Tibial artery (tissue), 4 donors: ENCODE data around the gene USF2.
"Not testable (repeated sequence)": the region's sequence is repeated elsewhere in the genome, so short reads cannot be mapped to it uniquely, and the experiment has no call there.

Experiments used
- DNase-seq, 2 donors: peaks; one replicate each; pipeline ENCODE4 v3.0.0-alpha.2; 2019
- H3K27ac ChIP-seq, 2 donors: fragments of 200-600 bp; sonication (generic) in 1 of 2; 1 replicate in 1 of 2; 2 replicates in 1 of 2; pipeline ENCODE4 v1.5.1; 2018 to 2019; ENCODE audit warnings: mild to moderate bottlenecking in 1 of 2
- H3K27me3 ChIP-seq, 2 donors: fragments of 200-600 bp; sonication (generic) in 1 of 2; one replicate each; pipeline versions ENCODE4 v1.5.1 to v1.6.0; 2016 to 2019
- H3K36me3 ChIP-seq, 3 donors: fragments of 200-600 bp; sonication (generic) in 2 of 3; one replicate each; pipeline ENCODE4 v1.5.1; 2016 to 2019; ENCODE audit warnings: mild to moderate bottlenecking in 2 of 3
- H3K4me1 ChIP-seq, 4 donors: fragments of 200-600 bp; sonication (generic) in 2 of 4; 1 replicate in 3 of 4; 2 replicates in 1 of 4; pipeline ENCODE4 v1.5.1; 2016 to 2019
- H3K4me3 ChIP-seq, 2 donors: fragments of 200-600 bp; sonication (generic) in 1 of 2; 1 replicate in 1 of 2; 2 replicates in 1 of 2; pipeline ENCODE4 v1.5.1; 2018 to 2019; ENCODE audit warnings: mild to moderate bottlenecking in 2 of 2
- H3K9me3 ChIP-seq, 3 donors: fragments of 200-600 bp; sonication (generic) in 1 of 3; one replicate each; pipeline ENCODE4 v1.5.1; 2016 to 2019
- CTCF ChIP-seq, 2 experiments: fragments of 200-600 bp in 1 of 2; fragments of 450-650 bp in 1 of 2; IDR thresholded peaks; one replicate each; pipeline ENCODE4 v1.5.1; 2017 to 2019; ENCODE audit warnings: antibody characterized with exemption in 2 of 2, mild to moderate bottlenecking in 1 of 2, moderate library complexity in 1 of 2
- intact Hi-C: fragments of 100-400 bp; cut with DNase I; formaldehyde crosslinking; loops from one replicate; pipeline ENCODE4 v1.15.0; 2023; ENCODE audit warnings: low total_unique reads

Gene USF2

GRCh38 chr19:35284153-35285094 lies 15.7 kb downstream of the USF2 start:
- H3K27ac ChIP-seq, result no peak overlapping the region

GRCh38 chr19:35285095-35285449 lies 16.3 kb downstream of the USF2 start:
- Histone ChIP-seq H3K4me3 (no peak overlapping the region), H3K9me3 (no peaks in the 10 kb centered on the region), H3K27me3 (peaks cover 0 to 8% of the 10 kb centered on the region in 2 donors), H3K4me1 (peaks cover 0 to 8% (median under 1%) of the 10 kb centered on the region in 4 donors), H3K27ac (no peak overlapping the region), H3K36me3 (peaks cover 0 to 3% (median 0%) of the 10 kb centered on the region in 3 donors)
- DNase-seq, result no peak
- intact Hi-C loops, result no loop called here
- TF ChIP-seq CTCF (IDR thresholded peaks at IDR 0.05), result no peak

More at GRCh38 chr19:35284153-35285094, 15.7 kb downstream of the USF2 start:
- peaks cover 0 to 9% (median 1%) of the 10 kb centered on the region in 4 donors for H3K4me1 ChIP-seq
- peaks cover 0 to 8% of the 10 kb centered on the region in 2 donors for H3K27me3 ChIP-seq
- intact Hi-C loops, result no loop called here
- no peak overlapping the region for H3K4me3 ChIP-seq
- no peak for TF ChIP-seq CTCF (IDR thresholded peaks at IDR 0.05)
- no peaks in the 10 kb centered on the region for H3K9me3 ChIP-seq
- H3K36me3 ChIP-seq, result peaks cover 2 to 10% (median 3%) of the 10 kb centered on the region in 3 donors
- no peak for DNase-seq

- H3K27ac ChIP-seq, H3K9me3 ChIP-seq, H3K36me3 ChIP-seq, DNase-seq, H3K4me3 ChIP-seq, H3K4me1 ChIP-seq, intact Hi-C loops: not testable (repeated sequence)
- peaks cover 0 to 12% of the 10 kb centered on the region in 2 donors for H3K27me3 ChIP-seq
Observed at GRCh38 chr19:35285465-35285864, 16.7 kb downstream of the USF2 start.

- H3K9me3 ChIP-seq, H3K4me1 ChIP-seq, intact Hi-C loops, H3K36me3 ChIP-seq, DNase-seq, H3K27ac ChIP-seq, H3K4me3 ChIP-seq: not testable (repeated sequence)
- H3K27me3 ChIP-seq, result peaks cover 0 to 18% of the 10 kb centered on the region in 2 donors
Observed at GRCh38 chr19:35286101-35286500, 17.3 kb downstream of the USF2 start.

GRCh38 chr19:35287713-35288112 lies 19.0 kb downstream of the USF2 start:
- Histone ChIP-seq H3K27ac (no peak overlapping the region), H3K4me3 (no peak overlapping the region), H3K4me1 (no peaks in the 10 kb centered on the region), H3K27me3 (peaks cover 0 to 26% of the 10 kb centered on the region in 2 donors), H3K36me3 (no peaks in the 10 kb centered on the region), H3K9me3 (no peaks in the 10 kb centered on the region)
- intact Hi-C loops, result no loop called here
- DNase-seq, result no peak
- no peak for TF ChIP-seq CTCF (IDR thresholded peaks at IDR 0.05)

GRCh38 chr19:35288331-35288730 lies 19.6 kb downstream of the USF2 start:
- no peak for DNase-seq
- no peaks in the 10 kb centered on the region for H3K36me3 ChIP-seq
- H3K27me3 ChIP-seq, result peaks cover 0 to 31% of the 10 kb centered on the region in 2 donors
- no peak overlapping the region for H3K27ac ChIP-seq
- no peak for TF ChIP-seq CTCF (IDR thresholded peaks at IDR 0.05)
- H3K4me3 ChIP-seq, result no peak overlapping the region
- no peaks in the 10 kb centered on the region for H3K4me1 ChIP-seq
- no peaks in the 10 kb centered on the region for H3K9me3 ChIP-seq
- intact Hi-C loops, result no loop called here
